ENCODE data around the gene M6PR. TPM values are rescaled to one million over a fixed set of nuclear protein-coding genes. Genes with fewer than 3 reads are reported as not detected.

The M6PR gene
- total RNA-seq: 100 to 1,000 TPM; 181 to 224 TPM

- ChIA-PET CTCF (interaction anchor here (0.7 to 3.9 kb wide), 10 partner anchors 18 to 248 kb away, joined by 3 to 19 read pairs (median 3); partner anchors contain the start of gene PHC1), POLR2A (interaction anchor here (1.0 kb wide), 1 partner anchor 305 kb away, joined by 4 read pairs; no protein-coding TSS in a partner anchor)
- Mint-ChIP-seq H3K9me3 (peaks cover 16% of the 10 kb centered on the region), H3K4me1 (peaks cover 65% of the 10 kb centered on the region), H3K27me3 (no peaks in the 10 kb centered on the region), H3K36me3 (ENCODE audit: low read depth) (peaks cover 44% of the 10 kb centered on the region), H3K27ac (peak within 1 kb of the TSS; percentile 92), H3K4me3 (peak within 1 kb of the TSS; percentile 99)
- peak; percentile 93 for DNase-seq
Observed at GRCh38 chr12:8949342-8950220, at the start of gene M6PR. TSS of gene M6PR (minus strand) at chr12:8949645. CDS start at chr12:8946404, 3,241 bp downstream.

DNA sequence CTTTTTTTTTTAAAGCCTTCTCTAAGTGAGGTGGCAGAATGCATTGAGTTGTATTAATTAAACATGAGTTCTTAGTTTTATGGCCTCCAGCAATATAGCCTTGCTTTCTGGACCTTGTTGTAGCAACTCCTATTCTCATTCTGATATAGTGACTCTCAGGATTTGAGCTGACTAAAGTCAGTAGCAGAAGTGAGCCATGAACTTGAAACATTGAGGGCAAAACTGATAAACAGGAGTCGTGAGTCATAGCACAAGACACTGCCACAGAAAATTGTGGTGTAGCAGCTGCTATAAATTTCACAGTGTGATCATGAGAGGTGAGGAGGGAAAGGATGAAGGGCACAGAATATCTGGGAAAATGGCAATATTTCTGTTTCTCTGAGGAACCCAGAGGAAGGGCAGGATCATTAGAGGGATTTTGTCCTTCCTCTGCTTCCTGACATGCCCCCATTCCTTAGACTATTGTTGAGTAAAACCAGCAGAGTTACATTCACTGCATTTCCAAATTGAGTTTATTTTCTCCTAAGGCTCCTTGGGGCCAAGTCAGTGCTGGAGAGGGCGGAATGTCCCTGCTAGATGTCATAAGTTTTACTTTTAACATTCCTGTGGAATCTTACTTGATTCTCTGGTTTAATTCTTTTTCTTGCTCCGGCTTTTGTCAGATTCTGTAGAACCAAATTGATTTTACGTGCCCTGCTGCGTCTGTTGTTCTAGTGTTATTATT lies 47.4 kb upstream of the M6PR start:
- no peaks in the 10 kb centered on the region for H3K36me3 Mint-ChIP-seq (ENCODE audit: low read depth)
- no peak overlapping the region for H3K4me3 Mint-ChIP-seq
- POLR2A ChIA-PET: no interaction called here
- no peaks in the 10 kb centered on the region for H3K9me3 Mint-ChIP-seq
- H3K27me3 Mint-ChIP-seq: no peaks in the 10 kb centered on the region
- no peak overlapping the region for H3K27ac Mint-ChIP-seq
- DNase-seq: peak; percentile 24
- CTCF ChIA-PET: interaction anchor here (1.0 to 1.6 kb wide), 2 partner anchors 13 to 47 kb away, joined by 3 to 5 read pairs; partner anchors contain the start of gene M6PR
- peaks cover 19% of the 10 kb centered on the region for H3K4me1 Mint-ChIP-seq

GRCh38 chr12:8995021-8995775 lies 45.8 kb upstream of the M6PR start:
- DNase-seq: no peak
- no peaks in the 10 kb centered on the region for H3K36me3 Mint-ChIP-seq (ENCODE audit: low read depth)
- H3K4me3 Mint-ChIP-seq: no peak overlapping the region
- no peaks in the 10 kb centered on the region for H3K9me3 Mint-ChIP-seq
- POLR2A ChIA-PET: no interaction called here
- no peaks in the 10 kb centered on the region for H3K27me3 Mint-ChIP-seq
- H3K27ac Mint-ChIP-seq: no peak overlapping the region
- peaks cover 22% of the 10 kb centered on the region for H3K4me1 Mint-ChIP-seq
- CTCF ChIA-PET: interaction anchor here (1.6 kb wide), 1 partner anchor 46 kb away, joined by 5 read pairs; the partner anchor contains the start of gene M6PR

GRCh38 chr12:8993827-8994226 lies 44.4 kb upstream of the M6PR start:
- no peaks in the 10 kb centered on the region for H3K9me3 Mint-ChIP-seq
- no peaks in the 10 kb centered on the region for H3K36me3 Mint-ChIP-seq (ENCODE audit: low read depth)
- peaks cover 26% of the 10 kb centered on the region for H3K4me1 Mint-ChIP-seq
- H3K27me3 Mint-ChIP-seq: no peaks in the 10 kb centered on the region
- ChIA-PET POLR2A (no interaction called here), CTCF (no interaction called here)
- DNase-seq: no peak
- no peak overlapping the region for H3K27ac Mint-ChIP-seq
- H3K4me3 Mint-ChIP-seq: no peak overlapping the region

- no peaks in the 10 kb centered on the region for H3K9me3 Mint-ChIP-seq
- H3K4me1 Mint-ChIP-seq: peaks cover 36% of the 10 kb centered on the region
- ChIA-PET CTCF (interaction anchor here (0.6 to 1.4 kb wide), 3 partner anchors 18 to 158 kb away, joined by 3 read pairs; no protein-coding TSS in a partner anchor), POLR2A (no interaction called here)
- H3K36me3 Mint-ChIP-seq (ENCODE audit: low read depth): peaks cover 6% of the 10 kb centered on the region
- H3K27ac Mint-ChIP-seq: no peak overlapping the region
- no peak overlapping the region for H3K4me3 Mint-ChIP-seq
- DNase-seq: no peak
- H3K27me3 Mint-ChIP-seq: no peaks in the 10 kb centered on the region
Observed at GRCh38 chr12:8991371-8992345, 42.2 kb upstream of the M6PR start.

- Mint-ChIP-seq H3K9me3 (peaks cover 2% of the 10 kb centered on the region), H3K27me3 (no peaks in the 10 kb centered on the region), H3K36me3 (ENCODE audit: low read depth) (peaks cover 6% of the 10 kb centered on the region), H3K4me3 (no peak within 1 kb of the TSS), H3K27ac (peak within 1 kb of the TSS; percentile 38), H3K4me1 (peaks cover 33% of the 10 kb centered on the region)
- CTCF ChIA-PET: interaction anchor here (0.7 kb wide), 1 partner anchor 69 kb away, joined by 3 read pairs; no protein-coding TSS in a partner anchor
- DNase-seq: no peak
- POLR2A ChIA-PET: no interaction called here
Observed at GRCh38 chr12:8989413-8989812, 40.0 kb upstream of the M6PR start, which contains the start of gene KLRG1. TSS of gene KLRG1 (plus strand) at chr12:8989546. CDS start at chr12:8989636, 90 bp downstream.

DNA sequence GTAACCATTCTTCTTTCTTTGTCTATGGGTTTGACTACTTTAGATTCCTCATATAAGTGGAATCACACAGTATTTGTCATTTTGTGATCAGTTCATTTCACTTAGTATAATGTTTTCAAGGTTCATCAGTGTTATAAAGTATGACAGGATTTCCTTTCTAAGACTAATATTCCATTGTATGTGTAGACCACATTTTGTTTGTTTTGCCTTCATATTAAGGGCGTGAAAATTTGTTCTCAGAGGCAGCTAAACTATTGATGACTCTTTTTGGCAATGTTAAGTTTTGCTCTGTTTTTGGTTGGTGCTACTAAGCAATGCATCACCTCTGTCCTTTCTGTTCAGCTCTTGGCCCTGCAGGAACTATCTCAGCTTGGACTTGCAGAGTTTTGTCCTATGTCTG lies 38.2 kb upstream of the M6PR start:
- CTCF ChIA-PET: no interaction called here

GRCh38 chr12:8987163-8987562 lies 37.7 kb upstream of the M6PR start:
- ChIA-PET CTCF (no interaction called here), POLR2A (no interaction called here)
- H3K27me3 Mint-ChIP-seq: no peaks in the 10 kb centered on the region
- H3K36me3 Mint-ChIP-seq (ENCODE audit: low read depth): peaks cover 10% of the 10 kb centered on the region
- DNase-seq: no peak
- H3K9me3 Mint-ChIP-seq: peaks cover 2% of the 10 kb centered on the region
- H3K4me3 Mint-ChIP-seq: no peak overlapping the region
- H3K4me1 Mint-ChIP-seq: peaks cover 31% of the 10 kb centered on the region
- peak overlapping the region; percentile 47 for H3K27ac Mint-ChIP-seq

More for the DNA sequence above, 38.2 kb upstream of the M6PR start:
- Mint-ChIP-seq H3K4me3 (no peak overlapping the region), H3K27ac (peak overlapping the region; percentile 47), H3K36me3 (ENCODE audit: low read depth) (peaks cover 10% of the 10 kb centered on the region), H3K9me3 (peaks cover 2% of the 10 kb centered on the region), H3K4me1 (peaks cover 33% of the 10 kb centered on the region), H3K27me3 (no peaks in the 10 kb centered on the region)
- no peak for DNase-seq
- POLR2A ChIA-PET: no interaction called here

GRCh38 chr12:8985213-8985754 lies 35.8 kb upstream of the M6PR start:
- peaks cover 26% of the 10 kb centered on the region for H3K4me1 Mint-ChIP-seq
- no peaks in the 10 kb centered on the region for H3K27me3 Mint-ChIP-seq
- H3K27ac Mint-ChIP-seq: no peak overlapping the region
- no peak for DNase-seq
- H3K36me3 Mint-ChIP-seq (ENCODE audit: low read depth): peaks cover 12% of the 10 kb centered on the region
- peaks cover 5% of the 10 kb centered on the region for H3K9me3 Mint-ChIP-seq
- POLR2A ChIA-PET: no interaction called here
- no peak overlapping the region for H3K4me3 Mint-ChIP-seq
- CTCF ChIA-PET: no interaction called here

GRCh38 chr12:8980137-8980536 lies 30.7 kb upstream of the M6PR start:
- POLR2A ChIA-PET: no interaction called here
- no peak for DNase-seq
- Mint-ChIP-seq H3K27me3 (no peaks in the 10 kb centered on the region), H3K4me1 (no peaks in the 10 kb centered on the region), H3K4me3 (no peak overlapping the region), H3K36me3 (ENCODE audit: low read depth) (peaks cover 13% of the 10 kb centered on the region), H3K27ac (no peak overlapping the region), H3K9me3 (peaks cover 19% of the 10 kb centered on the region)
- CTCF ChIA-PET: no interaction called here

DNA sequence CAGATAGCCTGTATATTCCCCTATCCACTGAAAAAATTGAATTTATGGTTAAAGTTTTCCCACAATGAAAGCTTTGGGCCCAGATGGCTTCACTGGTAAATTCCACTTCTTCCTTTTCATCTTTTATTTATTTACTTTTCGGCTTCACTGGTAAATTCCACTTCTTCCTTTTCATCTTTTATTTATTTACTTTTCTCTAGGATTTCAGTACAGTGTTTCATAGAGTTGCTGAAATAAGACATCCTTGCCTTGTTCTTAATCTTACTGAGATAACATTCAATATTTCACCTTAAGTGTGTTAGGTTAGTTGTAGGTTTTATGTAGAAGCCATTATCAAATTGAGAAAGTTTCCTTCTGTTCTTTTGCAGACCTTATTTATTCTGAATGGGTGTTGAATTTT lies 21.0 kb upstream of the M6PR start:
- ChIA-PET POLR2A (no interaction called here), CTCF (no interaction called here)
- no peak overlapping the region for H3K27ac Mint-ChIP-seq
- no peaks in the 10 kb centered on the region for H3K27me3 Mint-ChIP-seq
- no peak for DNase-seq
- no peak overlapping the region for H3K4me3 Mint-ChIP-seq
- H3K9me3 Mint-ChIP-seq: peaks cover 26% of the 10 kb centered on the region
- H3K36me3 Mint-ChIP-seq (ENCODE audit: low read depth): peaks cover 8% of the 10 kb centered on the region
- H3K4me1 Mint-ChIP-seq: no peaks in the 10 kb centered on the region

All from activated CD4-positive, alpha-beta T cell treated with anti-CD3 and anti-CD28 coated beads, Interleukin-2, amount 10 ng/mL, durations not matched to agents 7 days and 5 days (primary cell).